ENCODE measurements around the gene TNNI3K.

GRCh38 chr1:74402873-74403272 lies 167.7 kb downstream of the TNNI3K start:
- TF ChIP-seq POLR2A (IDR thresholded peaks at IDR 0.05; ENCODE audit: low read depth, low read length) = no peak
- no peak for TF ChIP-seq TAF1 (IDR thresholded peaks at IDR 0.05; ENCODE audit: borderline replicate concordance, low read depth, low read length)
- no peak for TF ChIP-seq POLR2AphosphoS5 (IDR thresholded peaks at IDR 0.05; ENCODE audit: low read depth, low read length)
